ENCODE results near the gene PPL.
"Not testable (repeated sequence)": the region's sequence is repeated elsewhere in the genome, so short reads cannot be mapped to it uniquely, and the experiment has no call there.

The PPL gene

GRCh38 chr16:4936991-4937781 is at the start of gene PPL:
TSS of gene PPL (minus strand) at chr16:4937148. CDS start at chr16:4937045, 103 bp downstream.
- DNase-seq (ENCODE audit: low read depth in 2 of 2), result no peak

- DNase-seq (ENCODE audit: low read depth in 2 of 2), result no peak
Observed at GRCh38 chr16:4984174-4984990, 47.4 kb upstream of the PPL start.

- DNase-seq (ENCODE audit: low read depth in 2 of 2), result no peak
Observed at GRCh38 chr16:4982056-4982867, 45.3 kb upstream of the PPL start.

- DNase-seq (ENCODE audit: low read depth in 2 of 2), result no peak
Observed at GRCh38 chr16:4981473-4981872, 44.5 kb upstream of the PPL start.

GRCh38 chr16:4980691-4981090 is 43.7 kb upstream of the PPL start:
- no peak for DNase-seq (ENCODE audit: low read depth in 2 of 2)

GRCh38 chr16:4979736-4980660 is 43.0 kb upstream of the PPL start:
- no peak for DNase-seq (ENCODE audit: low read depth in 2 of 2)

GRCh38 chr16:4979164-4979563 is 42.2 kb upstream of the PPL start:
- no peak for DNase-seq (ENCODE audit: low read depth in 2 of 2)

- no peak for DNase-seq (ENCODE audit: low read depth in 2 of 2)
Observed at GRCh38 chr16:4976611-4977145, 39.7 kb upstream of the PPL start.

- no peak for DNase-seq (ENCODE audit: low read depth in 2 of 2)
Observed at GRCh38 chr16:4976079-4976478, 39.1 kb upstream of the PPL start.

- no peak for DNase-seq (ENCODE audit: low read depth in 2 of 2)
Observed at GRCh38 chr16:4972938-4973587, 36.1 kb upstream of the PPL start.

- DNase-seq (ENCODE audit: low read depth in 2 of 2), result no peak
Observed at GRCh38 chr16:4970010-4970409, 33.1 kb upstream of the PPL start.

GRCh38 chr16:4968879-4969483 is 32.0 kb upstream of the PPL start:
- no peak for DNase-seq (ENCODE audit: low read depth in 2 of 2)

- DNase-seq (ENCODE audit: low read depth in 2 of 2), result not testable (repeated sequence)
Observed at GRCh38 chr16:4968278-4968677, 31.3 kb upstream of the PPL start.

GRCh38 chr16:4966736-4967453 is 29.9 kb upstream of the PPL start:
- DNase-seq (ENCODE audit: low read depth in 2 of 2), result no peak

- DNase-seq (ENCODE audit: low read depth in 2 of 2), result not testable (repeated sequence)
Observed at GRCh38 chr16:4963527-4963926, 26.6 kb upstream of the PPL start.

- no peak for DNase-seq (ENCODE audit: low read depth in 2 of 2)
Observed at GRCh38 chr16:4962716-4963115, 25.8 kb upstream of the PPL start.

- no peak for DNase-seq (ENCODE audit: low read depth in 2 of 2)
Observed at GRCh38 chr16:4960579-4960978, 23.6 kb upstream of the PPL start.

- DNase-seq (ENCODE audit: low read depth in 2 of 2), result no peak
Observed at GRCh38 chr16:4958510-4959438, 21.8 kb upstream of the PPL start.
